ENCODE data around the gene GNAS-AS1. TPM values are rescaled to one million over a fixed set of nuclear protein-coding genes. Genes with fewer than 3 reads are reported as not detected.

GNAS-AS1 gene
- total RNA-seq, 1 experiment from 2014 or later, result 6.8 TPM

DNA sequence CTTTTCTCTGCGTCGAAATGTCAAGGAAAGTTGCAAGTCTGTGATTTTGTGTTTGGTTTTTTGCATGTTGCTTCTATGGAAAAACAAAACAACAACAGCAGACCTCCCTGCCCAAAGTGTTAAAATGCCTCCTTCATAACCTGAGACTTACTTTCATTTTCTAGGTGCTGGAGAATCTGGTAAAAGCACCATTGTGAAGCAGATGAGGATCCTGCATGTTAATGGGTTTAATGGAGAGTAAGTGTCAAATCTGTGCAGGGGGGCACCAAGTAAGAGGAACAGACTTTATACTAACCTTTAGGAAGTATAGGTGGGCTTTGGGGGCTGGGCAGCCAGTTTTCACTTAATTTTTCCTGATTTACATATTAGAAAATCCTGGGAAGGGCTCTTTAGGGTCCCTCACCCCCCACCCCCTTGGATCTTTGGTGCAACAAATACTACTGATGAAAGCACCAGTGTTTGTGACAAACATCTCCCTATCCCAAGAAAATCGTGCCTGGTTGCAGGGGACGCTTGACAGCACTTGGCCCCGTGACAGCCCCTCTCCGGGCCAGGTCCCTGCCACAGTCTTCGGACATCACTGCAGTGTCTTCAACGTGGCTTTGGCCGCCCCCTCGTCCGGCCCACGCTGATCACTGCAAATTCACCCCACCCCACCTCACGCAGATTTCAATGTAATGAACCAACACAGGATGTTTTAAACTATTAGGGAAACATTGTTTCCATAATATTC is 44.9 kb upstream of the GNAS-AS1 start:
- Histone ChIP-seq H3K4me2 (0 out of 2 replicates have a peak overlapping the region, but pooled peaks have one; percentile 95), H3K79me2 (ENCODE audit: low read depth) (peaks cover 86% of the 10 kb centered on the region), H3K9me2 (ENCODE audit: insufficient read depth) (no peaks in the 10 kb centered on the region), H3K9me3 (ENCODE audit: insufficient read depth, low read depth) (no peaks in the 10 kb centered on the region), H3K27ac (no peak overlapping the region), H3K27me3 (ENCODE audit: insufficient read depth, low read depth) (no peaks in the 10 kb centered on the region), H4K20me1 (ENCODE audit: insufficient read depth) (peaks cover 72% of the 10 kb centered on the region), H3K36me3 (ENCODE audit: low read depth) (peaks cover 57% of the 10 kb centered on the region), H2AFZ (no peak overlapping the region), H3F3A (ENCODE audit: insufficient read depth, low read depth) (peaks cover 34% of the 10 kb centered on the region), H3K4me1 (replicated peaks; ENCODE audit: insufficient read depth) (peaks cover 23% of the 10 kb centered on the region), H3K4me3 (no peak overlapping the region)
- no peak for TF ChIP-seq EZH2 (IDR thresholded peaks at IDR 0.05; ENCODE audit: low read depth)
- TF ChIP-seq, protein P1, sequence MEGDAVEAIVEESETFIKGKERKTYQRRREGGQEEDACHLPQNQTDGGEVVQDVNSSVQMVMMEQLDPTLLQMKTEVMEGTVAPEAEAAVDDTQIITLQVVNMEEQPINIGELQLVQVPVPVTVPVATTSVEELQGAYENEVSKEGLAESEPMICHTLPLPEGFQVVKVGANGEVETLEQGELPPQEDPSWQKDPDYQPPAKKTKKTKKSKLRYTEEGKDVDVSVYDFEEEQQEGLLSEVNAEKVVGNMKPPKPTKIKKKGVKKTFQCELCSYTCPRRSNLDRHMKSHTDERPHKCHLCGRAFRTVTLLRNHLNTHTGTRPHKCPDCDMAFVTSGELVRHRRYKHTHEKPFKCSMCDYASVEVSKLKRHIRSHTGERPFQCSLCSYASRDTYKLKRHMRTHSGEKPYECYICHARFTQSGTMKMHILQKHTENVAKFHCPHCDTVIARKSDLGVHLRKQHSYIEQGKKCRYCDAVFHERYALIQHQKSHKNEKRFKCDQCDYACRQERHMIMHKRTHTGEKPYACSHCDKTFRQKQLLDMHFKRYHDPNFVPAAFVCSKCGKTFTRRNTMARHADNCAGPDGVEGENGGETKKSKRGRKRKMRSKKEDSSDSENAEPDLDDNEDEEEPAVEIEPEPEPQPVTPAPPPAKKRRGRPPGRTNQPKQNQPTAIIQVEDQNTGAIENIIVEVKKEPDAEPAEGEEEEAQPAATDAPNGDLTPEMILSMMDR (conservative IDR thresholded peaks at IDR 0.05), result no peak
- intact Hi-C loops (cut with micrococcal nuclease; ENCODE audit: unreplicated experiment), result no loop called here
- CTCF ChIA-PET, result no interaction called here
- BruUV-seq (replicated peaks), result no TSS peak
- POLR2A ChIA-PET (ENCODE audit: unreplicated experiment), result no interaction called here
- DNase-seq, result no peak

DNA sequence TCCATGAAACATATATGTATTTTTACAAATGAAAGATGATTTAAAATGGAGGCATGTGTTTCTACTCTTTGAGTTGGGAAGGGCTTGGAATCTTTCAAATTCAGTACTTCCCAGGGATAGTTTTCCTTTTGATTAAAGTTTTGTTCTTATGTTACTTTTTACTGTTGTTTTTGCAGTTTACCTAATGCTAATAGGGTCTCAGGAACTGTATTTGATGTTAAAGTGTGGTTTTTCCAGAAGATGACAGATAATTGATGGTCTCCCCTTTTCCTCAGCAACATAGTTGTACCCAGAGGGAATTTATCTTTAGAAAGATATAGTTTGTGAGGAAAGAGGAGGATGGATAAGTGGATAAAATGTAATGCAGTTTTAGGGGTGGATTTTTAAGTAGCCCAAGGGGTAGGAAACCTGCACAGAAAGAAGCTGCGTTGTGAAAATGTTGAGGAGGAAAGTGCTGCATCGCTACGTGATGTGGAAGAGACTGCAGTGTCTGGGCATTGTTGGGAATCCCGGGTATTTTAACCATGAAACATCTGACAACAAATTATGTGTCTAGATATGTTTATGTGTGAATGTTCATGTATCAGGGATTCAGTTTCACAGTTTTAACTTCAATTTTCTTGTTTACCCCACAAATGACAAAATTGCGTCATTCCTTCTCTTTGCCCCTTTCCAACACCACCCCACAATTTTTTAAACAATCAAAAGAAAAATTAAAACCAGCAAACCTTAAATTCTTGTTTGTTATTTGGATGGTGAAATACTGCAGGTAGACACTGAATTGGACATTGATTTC is 44.1 kb upstream of the GNAS-AS1 start:
- TF ChIP-seq EZH2 (IDR thresholded peaks at IDR 0.05; ENCODE audit: low read depth), result no peak
- TF ChIP-seq, protein P1 (conservative IDR thresholded peaks at IDR 0.05), result no peak
- peaks cover 78% of the 10 kb centered on the region for H3K79me2 ChIP-seq (ENCODE audit: low read depth)
- H3F3A ChIP-seq (ENCODE audit: insufficient read depth, low read depth), result peaks cover 27% of the 10 kb centered on the region; the same call in 1 of the 2 replicates
- H3K27ac ChIP-seq, result no peak overlapping the region
- H3K9me3 ChIP-seq (ENCODE audit: insufficient read depth, low read depth), result no peaks in the 10 kb centered on the region
- CTCF ChIA-PET, result no interaction called here
- H2AFZ ChIP-seq, result no peak overlapping the region
- peak overlapping the region; percentile 83; the same call in 1 of the 2 replicates for H3K4me3 ChIP-seq
- no TSS peak for BruUV-seq (replicated peaks)
- no peak for DNase-seq
- peaks cover 23% of the 10 kb centered on the region for H3K4me1 ChIP-seq (replicated peaks; ENCODE audit: insufficient read depth)
- H3K9me2 ChIP-seq (ENCODE audit: insufficient read depth), result no peaks in the 10 kb centered on the region
- intact Hi-C loops (cut with micrococcal nuclease; ENCODE audit: unreplicated experiment), result loop anchor here (5.0 kb wide), 1 partner anchor 192 kb away; no protein-coding TSS in a partner anchor
- H4K20me1 ChIP-seq (ENCODE audit: insufficient read depth), result peaks cover 65% of the 10 kb centered on the region
- H3K36me3 ChIP-seq (ENCODE audit: low read depth), result peaks cover 49% of the 10 kb centered on the region
- no peaks in the 10 kb centered on the region for H3K27me3 ChIP-seq (ENCODE audit: insufficient read depth, low read depth)
- H3K4me2 ChIP-seq, result peak overlapping the region; percentile 95
- POLR2A ChIA-PET (ENCODE audit: unreplicated experiment), result no interaction called here

DNA sequence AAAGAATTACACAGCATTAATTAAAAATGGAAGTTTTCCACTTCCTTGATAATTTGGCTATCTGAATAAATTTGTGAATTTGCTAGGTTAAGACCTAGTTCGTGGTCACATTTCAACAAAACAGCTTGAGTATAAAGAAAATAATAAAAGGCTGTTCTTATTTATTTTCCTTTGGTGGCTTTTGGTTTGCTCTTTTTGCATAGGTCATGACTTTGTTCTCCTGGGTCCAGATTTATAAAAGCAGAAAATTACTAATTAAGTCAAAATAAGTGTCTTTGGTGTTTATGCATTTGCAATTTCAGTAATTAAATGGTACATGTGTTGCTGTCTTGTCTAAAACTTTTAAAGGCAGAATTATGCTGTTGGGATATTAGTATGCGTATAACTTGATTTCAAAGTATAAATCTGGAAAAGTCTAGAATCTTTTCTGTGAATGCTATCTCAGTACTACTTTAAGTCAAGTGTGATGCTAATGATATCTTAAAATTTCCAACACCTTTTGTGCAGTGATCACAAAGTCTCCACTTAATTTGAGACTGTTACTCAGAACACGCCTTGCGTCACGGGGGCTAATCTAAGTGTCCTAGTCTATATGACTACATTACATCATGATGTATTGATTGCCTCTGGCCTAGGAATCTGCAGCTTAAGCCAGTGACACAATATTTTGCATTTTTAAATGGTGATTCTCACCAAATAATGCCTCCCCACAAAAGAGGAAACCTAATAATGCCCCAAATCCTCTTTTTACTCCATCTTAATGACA is 42.8 kb upstream of the GNAS-AS1 start:
- peaks cover 23% of the 10 kb centered on the region for H3K4me1 ChIP-seq (replicated peaks; ENCODE audit: insufficient read depth)

More for the DNA sequence above, 42.8 kb upstream of the GNAS-AS1 start:
- peaks cover 15% of the 10 kb centered on the region; the same call in 1 of the 2 replicates for H3F3A ChIP-seq (ENCODE audit: insufficient read depth, low read depth)
- BruUV-seq (replicated peaks), result TSS peak; percentile 21
- POLR2A ChIA-PET (ENCODE audit: unreplicated experiment), result no interaction called here
- peaks cover 38% of the 10 kb centered on the region; the same call in 1 of the 2 replicates for H3K36me3 ChIP-seq (ENCODE audit: low read depth)
- no peak for DNase-seq
- peak overlapping the region; percentile 83 for H3K4me3 ChIP-seq
- H3K9me2 ChIP-seq (ENCODE audit: insufficient read depth), result no peaks in the 10 kb centered on the region
- no peak for TF ChIP-seq EZH2 (IDR thresholded peaks at IDR 0.05; ENCODE audit: low read depth)
- TF ChIP-seq, protein P1 (conservative IDR thresholded peaks at IDR 0.05), result no peak
- CTCF ChIA-PET, result no interaction called here
- peaks cover 65% of the 10 kb centered on the region for H3K79me2 ChIP-seq (ENCODE audit: low read depth)
- peak overlapping the region; percentile 85 for H3K27ac ChIP-seq
- intact Hi-C loops (cut with micrococcal nuclease; ENCODE audit: unreplicated experiment), result loop anchor here (5.0 kb wide), 1 partner anchor 194 kb away; no protein-coding TSS in a partner anchor
- H2AFZ ChIP-seq, result no peak overlapping the region
- H3K27me3 ChIP-seq (ENCODE audit: insufficient read depth, low read depth), result no peaks in the 10 kb centered on the region
- no peaks in the 10 kb centered on the region for H3K9me3 ChIP-seq (ENCODE audit: insufficient read depth, low read depth)
- H4K20me1 ChIP-seq (ENCODE audit: insufficient read depth), result peaks cover 53% of the 10 kb centered on the region
- H3K4me2 ChIP-seq, result peak overlapping the region; percentile 95
